22Rv1 (cell line): ENCODE data around the gene ANKK1.

Source experiments
- H3K27ac ChIP-seq: fragments of 450-650 bp; 2 replicates; pipeline ENCODE4 v1.5.1; 2017
- ZFX ChIP-seq: fragments of 450-650 bp; IDR thresholded peaks from 2 replicates; pipeline ENCODE4 v1.6.1; 2017; ENCODE audit warnings: antibody characterized with exemption, borderline replicate concordance
- TF ChIP-seq, protein P1 (sequence below): fragments of 450-650 bp; IDR thresholded peaks from 2 replicates; pipeline ENCODE4 v1.5.1; 2017; ENCODE audit warnings: mild to moderate bottlenecking

The ANKK1 gene

DNA sequence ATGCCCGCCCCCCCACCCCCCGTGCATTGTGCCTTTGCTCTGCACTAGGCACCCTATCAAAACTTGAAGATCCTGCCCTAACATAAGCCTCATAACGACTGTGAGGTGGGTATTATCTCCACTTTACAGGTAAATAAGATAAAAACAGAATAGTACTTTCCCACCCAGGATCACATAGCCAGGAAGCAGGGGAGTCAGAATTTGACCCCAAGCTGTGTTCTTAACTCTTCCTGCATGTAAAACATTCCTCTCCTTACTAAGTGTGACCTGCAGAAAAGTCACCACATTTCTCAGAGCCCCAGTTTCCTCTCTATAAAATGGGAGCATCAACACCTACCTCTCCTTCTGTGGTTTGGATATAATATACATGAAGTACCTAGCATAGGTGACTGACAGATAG lies 18.2 kb upstream of the ANKK1 start:
- H3K27ac ChIP-seq = no peak overlapping the region
- TF ChIP-seq, protein P1, sequence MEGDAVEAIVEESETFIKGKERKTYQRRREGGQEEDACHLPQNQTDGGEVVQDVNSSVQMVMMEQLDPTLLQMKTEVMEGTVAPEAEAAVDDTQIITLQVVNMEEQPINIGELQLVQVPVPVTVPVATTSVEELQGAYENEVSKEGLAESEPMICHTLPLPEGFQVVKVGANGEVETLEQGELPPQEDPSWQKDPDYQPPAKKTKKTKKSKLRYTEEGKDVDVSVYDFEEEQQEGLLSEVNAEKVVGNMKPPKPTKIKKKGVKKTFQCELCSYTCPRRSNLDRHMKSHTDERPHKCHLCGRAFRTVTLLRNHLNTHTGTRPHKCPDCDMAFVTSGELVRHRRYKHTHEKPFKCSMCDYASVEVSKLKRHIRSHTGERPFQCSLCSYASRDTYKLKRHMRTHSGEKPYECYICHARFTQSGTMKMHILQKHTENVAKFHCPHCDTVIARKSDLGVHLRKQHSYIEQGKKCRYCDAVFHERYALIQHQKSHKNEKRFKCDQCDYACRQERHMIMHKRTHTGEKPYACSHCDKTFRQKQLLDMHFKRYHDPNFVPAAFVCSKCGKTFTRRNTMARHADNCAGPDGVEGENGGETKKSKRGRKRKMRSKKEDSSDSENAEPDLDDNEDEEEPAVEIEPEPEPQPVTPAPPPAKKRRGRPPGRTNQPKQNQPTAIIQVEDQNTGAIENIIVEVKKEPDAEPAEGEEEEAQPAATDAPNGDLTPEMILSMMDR = no peak
- no peak for TF ChIP-seq ZFX

DNA sequence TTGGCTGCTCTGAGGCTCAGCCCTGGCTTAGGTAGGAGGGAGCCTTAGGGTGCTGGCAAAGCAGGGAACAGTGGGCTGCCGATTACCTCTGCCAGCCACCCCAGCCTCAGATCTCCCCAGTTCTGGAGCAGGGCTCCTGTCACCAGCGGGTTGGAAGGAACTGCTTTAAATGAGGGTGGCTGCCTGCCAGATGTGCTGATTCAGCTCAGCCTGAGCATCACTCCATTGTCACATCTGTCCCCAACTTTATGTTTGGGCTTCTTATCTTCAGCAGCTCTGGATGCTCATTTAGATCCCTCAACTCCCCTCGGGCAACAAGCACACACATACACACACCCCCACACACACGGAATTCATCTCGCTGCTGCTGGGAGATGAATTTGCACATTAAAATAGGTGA lies 16.9 kb upstream of the ANKK1 start:
- H3K27ac ChIP-seq = no peak overlapping the region
- TF ChIP-seq ZFX = no peak
- TF ChIP-seq, protein P1 = no peak

DNA sequence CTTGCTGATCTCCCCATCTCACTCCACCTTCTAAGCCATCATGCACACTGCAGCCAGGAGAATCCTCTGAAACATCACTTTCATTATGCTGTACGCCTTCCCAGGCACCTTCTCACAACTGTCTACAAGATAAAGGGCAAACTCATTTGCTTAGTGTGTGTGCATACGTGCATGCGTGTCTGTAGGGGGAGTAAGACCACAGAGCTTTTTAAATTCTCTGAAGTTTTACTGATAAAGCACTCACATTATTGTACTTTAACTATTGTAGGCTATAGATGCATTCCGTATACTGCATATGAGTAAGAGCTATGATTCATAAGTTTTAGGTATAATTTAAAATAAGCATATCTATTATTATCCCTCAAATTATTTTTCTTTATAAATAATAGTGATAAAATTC lies 15.3 kb upstream of the ANKK1 start:
- no peak overlapping the region for H3K27ac ChIP-seq
- TF ChIP-seq, protein P1 = no peak

DNA sequence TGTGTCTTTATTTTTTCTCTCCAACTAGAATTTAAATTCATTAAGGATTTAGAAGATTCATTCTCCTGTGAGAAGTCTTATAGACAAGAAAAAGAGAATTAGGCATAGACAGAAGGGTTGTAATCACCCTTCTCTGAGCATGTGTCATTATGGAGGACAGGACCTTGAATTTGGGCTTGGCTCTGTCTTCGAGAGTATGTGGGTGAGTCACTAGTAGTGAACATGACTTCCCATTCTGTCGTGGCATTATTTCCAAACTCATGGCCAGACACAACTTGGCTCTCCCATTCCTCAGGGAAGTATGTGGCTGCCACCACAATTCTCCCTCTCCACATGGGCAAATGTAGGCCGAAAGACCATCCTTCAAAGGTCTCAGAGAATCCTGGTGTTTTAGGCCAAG lies 14.3 kb upstream of the ANKK1 start:
- no peak overlapping the region for H3K27ac ChIP-seq

DNA sequence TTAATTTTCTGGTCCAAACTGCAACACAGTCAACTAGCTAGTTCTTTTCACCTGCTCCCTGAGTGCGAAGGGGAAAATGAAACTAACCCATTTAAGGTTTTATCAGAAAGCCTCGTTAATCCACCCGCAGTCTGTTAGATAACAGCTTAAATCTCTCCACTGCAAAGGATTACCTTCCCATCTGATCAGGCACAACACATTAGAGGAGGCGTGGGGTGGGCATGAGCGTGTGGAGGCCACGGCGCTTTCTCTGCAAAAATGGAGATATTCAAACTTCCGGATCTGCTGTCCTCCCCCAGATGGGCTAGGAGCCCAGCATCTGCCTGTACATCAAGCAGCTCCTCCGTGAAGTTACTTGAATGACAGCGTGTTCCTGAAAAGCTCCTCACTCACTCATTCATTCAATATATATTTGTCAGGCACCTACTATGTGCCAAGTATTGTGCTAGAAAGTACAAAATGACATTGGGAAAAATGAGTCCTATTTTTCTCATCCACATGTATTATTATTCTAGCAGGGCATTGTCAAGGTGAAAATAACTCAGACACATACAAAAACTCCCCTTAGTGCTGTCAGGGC lies 13.5 kb upstream of the ANKK1 start:
- no peak overlapping the region for H3K27ac ChIP-seq
- TF ChIP-seq, protein P1 = no peak
- TF ChIP-seq ZFX = no peak

More for the DNA sequence above, 14.3 kb upstream of the ANKK1 start:
- no peak for TF ChIP-seq ZFX
- TF ChIP-seq, protein P1 = no peak

DNA sequence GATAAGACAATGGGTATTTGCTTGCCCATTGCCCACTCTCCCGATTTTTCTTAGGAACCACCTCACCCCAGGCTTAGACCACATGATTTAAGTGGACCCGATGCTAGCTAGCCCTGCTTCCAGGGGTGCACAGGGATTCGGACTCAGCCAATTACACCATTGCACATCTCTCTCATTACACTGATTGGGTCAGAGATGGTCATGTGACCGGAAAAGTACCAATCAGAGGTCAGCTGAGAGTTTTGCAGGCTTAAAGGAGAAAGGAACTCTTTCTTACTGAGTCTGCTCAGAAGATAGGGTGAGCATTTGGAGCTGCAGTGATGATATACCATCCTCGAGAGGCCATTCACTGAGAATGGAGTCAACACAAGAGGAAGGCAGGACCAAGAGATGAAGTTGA lies 12.2 kb upstream of the ANKK1 start:
- TF ChIP-seq ZFX = no peak
- TF ChIP-seq, protein P1 = no peak
- H3K27ac ChIP-seq = no peak overlapping the region

DNA sequence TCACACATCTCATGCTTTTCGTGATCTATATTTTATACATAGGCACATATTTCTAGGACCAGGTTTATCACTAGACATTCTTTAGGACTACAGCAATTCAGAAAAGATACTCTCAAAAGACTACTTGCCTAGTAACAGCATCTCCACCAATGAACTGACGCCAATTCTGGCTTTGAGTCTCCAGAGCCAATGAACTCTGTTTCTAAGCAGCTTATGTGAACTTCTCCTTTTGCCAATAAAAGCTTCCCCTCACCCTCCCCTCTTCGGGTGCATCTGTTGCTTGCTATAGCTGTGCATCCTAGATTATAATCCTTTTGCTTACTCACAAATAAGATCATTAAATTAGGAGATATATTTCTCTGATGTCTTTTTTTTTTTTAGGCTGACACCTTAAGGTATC lies 11.4 kb upstream of the ANKK1 start:
- H3K27ac ChIP-seq = no peak overlapping the region
- TF ChIP-seq ZFX = no peak
- TF ChIP-seq, protein P1 = no peak
